ENCODE data around the gene SMARCA2.

- TF ChIP-seq RAD21 (IDR thresholded peaks at IDR 0.05; ENCODE audit: low read depth) = no peak
- TF ChIP-seq CEBPB (IDR thresholded peaks at IDR 0.05) = no peak
- TF ChIP-seq YY1 (IDR thresholded peaks at IDR 0.05; ENCODE audit: low read depth) = no peak
- TF ChIP-seq EP300 (IDR thresholded peaks at IDR 0.05; ENCODE audit: borderline replicate concordance) = no peak
- TF ChIP-seq ZBTB7A (IDR thresholded peaks at IDR 0.05; ENCODE audit: low read depth) = no peak
- TF ChIP-seq TCF12 (IDR thresholded peaks at IDR 0.05; ENCODE audit: low read depth) = no peak
- no peak for TF ChIP-seq FOXM1 (IDR thresholded peaks at IDR 0.05; ENCODE audit: borderline replicate concordance, low read depth)
- TF ChIP-seq, protein P1, sequence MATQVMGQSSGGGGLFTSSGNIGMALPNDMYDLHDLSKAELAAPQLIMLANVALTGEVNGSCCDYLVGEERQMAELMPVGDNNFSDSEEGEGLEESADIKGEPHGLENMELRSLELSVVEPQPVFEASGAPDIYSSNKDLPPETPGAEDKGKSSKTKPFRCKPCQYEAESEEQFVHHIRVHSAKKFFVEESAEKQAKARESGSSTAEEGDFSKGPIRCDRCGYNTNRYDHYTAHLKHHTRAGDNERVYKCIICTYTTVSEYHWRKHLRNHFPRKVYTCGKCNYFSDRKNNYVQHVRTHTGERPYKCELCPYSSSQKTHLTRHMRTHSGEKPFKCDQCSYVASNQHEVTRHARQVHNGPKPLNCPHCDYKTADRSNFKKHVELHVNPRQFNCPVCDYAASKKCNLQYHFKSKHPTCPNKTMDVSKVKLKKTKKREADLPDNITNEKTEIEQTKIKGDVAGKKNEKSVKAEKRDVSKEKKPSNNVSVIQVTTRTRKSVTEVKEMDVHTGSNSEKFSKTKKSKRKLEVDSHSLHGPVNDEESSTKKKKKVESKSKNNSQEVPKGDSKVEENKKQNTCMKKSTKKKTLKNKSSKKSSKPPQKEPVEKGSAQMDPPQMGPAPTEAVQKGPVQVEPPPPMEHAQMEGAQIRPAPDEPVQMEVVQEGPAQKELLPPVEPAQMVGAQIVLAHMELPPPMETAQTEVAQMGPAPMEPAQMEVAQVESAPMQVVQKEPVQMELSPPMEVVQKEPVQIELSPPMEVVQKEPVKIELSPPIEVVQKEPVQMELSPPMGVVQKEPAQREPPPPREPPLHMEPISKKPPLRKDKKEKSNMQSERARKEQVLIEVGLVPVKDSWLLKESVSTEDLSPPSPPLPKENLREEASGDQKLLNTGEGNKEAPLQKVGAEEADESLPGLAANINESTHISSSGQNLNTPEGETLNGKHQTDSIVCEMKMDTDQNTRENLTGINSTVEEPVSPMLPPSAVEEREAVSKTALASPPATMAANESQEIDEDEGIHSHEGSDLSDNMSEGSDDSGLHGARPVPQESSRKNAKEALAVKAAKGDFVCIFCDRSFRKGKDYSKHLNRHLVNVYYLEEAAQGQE (IDR thresholded peaks at IDR 0.05; ENCODE audit: low read depth) = no peak
- TF ChIP-seq, protein P2, sequence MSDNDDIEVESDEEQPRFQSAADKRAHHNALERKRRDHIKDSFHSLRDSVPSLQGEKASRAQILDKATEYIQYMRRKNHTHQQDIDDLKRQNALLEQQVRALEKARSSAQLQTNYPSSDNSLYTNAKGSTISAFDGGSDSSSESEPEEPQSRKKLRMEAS (IDR thresholded peaks at IDR 0.05) = no peak
- TF ChIP-seq TAF1 (IDR thresholded peaks at IDR 0.05; ENCODE audit: low read depth) = no peak
These were observed 7.4 kb downstream of the SMARCA2 start for GRCh38 chr9:2022560-2022959.

Data from Ishikawa (cell line).